ENCODE data around the gene LRRIQ4.

DNA sequence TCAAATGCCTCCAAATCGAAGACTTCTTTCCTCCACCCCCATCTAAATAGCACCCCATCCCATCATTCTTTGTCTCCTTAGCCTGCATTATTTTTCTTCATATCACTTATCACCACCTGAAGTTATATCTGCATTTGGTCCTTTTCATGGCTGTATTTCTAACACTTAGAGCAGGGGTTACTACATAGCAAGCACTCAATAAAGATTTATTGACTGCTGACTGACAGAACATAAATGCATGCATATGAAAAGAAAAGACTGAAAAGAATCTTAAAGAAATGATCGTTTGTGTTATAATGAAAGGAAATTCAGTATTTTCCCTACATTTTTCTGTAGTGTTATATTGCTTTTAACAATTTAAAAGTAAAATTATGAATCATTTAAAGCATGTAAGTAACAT is 55.7 kb downstream of the LRRIQ4 start:
- TF ChIP-seq POLR2AphosphoS5 (IDR thresholded peaks at IDR 0.05) (no peak), POLR2A (IDR thresholded peaks at IDR 0.05; ENCODE audit: low read depth) (no peak), EP300 (IDR thresholded peaks at IDR 0.05) (no peak)
- TF ChIP-seq, protein P1, sequence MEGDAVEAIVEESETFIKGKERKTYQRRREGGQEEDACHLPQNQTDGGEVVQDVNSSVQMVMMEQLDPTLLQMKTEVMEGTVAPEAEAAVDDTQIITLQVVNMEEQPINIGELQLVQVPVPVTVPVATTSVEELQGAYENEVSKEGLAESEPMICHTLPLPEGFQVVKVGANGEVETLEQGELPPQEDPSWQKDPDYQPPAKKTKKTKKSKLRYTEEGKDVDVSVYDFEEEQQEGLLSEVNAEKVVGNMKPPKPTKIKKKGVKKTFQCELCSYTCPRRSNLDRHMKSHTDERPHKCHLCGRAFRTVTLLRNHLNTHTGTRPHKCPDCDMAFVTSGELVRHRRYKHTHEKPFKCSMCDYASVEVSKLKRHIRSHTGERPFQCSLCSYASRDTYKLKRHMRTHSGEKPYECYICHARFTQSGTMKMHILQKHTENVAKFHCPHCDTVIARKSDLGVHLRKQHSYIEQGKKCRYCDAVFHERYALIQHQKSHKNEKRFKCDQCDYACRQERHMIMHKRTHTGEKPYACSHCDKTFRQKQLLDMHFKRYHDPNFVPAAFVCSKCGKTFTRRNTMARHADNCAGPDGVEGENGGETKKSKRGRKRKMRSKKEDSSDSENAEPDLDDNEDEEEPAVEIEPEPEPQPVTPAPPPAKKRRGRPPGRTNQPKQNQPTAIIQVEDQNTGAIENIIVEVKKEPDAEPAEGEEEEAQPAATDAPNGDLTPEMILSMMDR (IDR thresholded peaks at IDR 0.05) = no peak
